ENCODE data around the gene THSD7B. TPM values are rescaled to one million over a fixed set of nuclear protein-coding genes. Genes with fewer than 3 reads are reported as not detected.
"Not testable (repeated sequence)": the region's sequence is repeated elsewhere in the genome, so short reads cannot be mapped to it uniquely, and the experiment has no call there.

The THSD7B gene
- total and polyA plus RNA-seq, 10 donors = 0.02 to 0.17 (median 0.09) TPM; not detected in 7

- 64 to 80% (median 72%) methylated on average over 5 of the region's 5 CpGs for WGBS, 5 donors
- no peak for DNase-seq
- Histone ChIP-seq H3K27ac (no peak overlapping the region), H3K4me3 (no peak overlapping the region), H3K36me3 (no peaks in the 10 kb centered on the region), H3K4me1 (no peaks in the 10 kb centered on the region), H3K9me3 (no peaks in the 10 kb centered on the region), H3K27me3 (replicated peaks in 1 of 7) (no peaks in the 10 kb centered on the region)
- TF ChIP-seq POLR2AphosphoS5 (IDR thresholded peaks at IDR 0.05) = no peak
- TF ChIP-seq POLR2A (IDR thresholded peaks at IDR 0.05) = no peak
- no peak for TF ChIP-seq CTCF (IDR thresholded peaks at IDR 0.05 in 8 of 11, conservative IDR thresholded peaks at IDR 0.05 in 3 of 11)
- intact Hi-C loops (cut with DNase I; ENCODE audit: low total_unique reads) = no loop called here
These were observed 201.1 kb downstream of the THSD7B start for GRCh38 chr2:136966485-136966884.

DNA sequence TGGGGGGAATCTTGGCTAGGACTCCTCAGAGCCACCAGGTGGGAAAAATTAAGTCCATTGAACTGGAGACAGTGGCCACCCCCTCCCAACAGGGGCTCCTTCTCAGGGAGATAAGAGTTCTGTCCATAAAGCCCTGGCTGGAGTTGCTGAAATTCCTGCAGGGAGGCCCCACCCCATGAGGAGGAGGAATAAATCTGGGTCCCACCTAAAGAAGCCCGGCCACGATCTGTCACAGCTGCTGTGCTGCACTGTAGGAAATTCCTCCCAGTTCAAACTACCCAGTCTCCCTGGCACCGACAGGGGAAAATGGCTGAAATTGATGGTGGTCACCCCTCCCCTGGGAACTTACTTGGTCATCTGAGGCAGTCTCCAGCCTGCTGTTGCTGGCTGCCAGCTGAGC is 215.0 kb downstream of the THSD7B start:
- Histone ChIP-seq H3K27me3 (replicated peaks in 1 of 7) (no peaks in the 10 kb centered on the region), H3K27ac (no peak overlapping the region), H3K4me1 (no peaks in the 10 kb centered on the region), H3K9me3 (peaks cover 0 to 4% (median 0%) of the 10 kb centered on the region in 8 donors), H3K36me3 (no peaks in the 10 kb centered on the region), H3K4me3 (no peak overlapping the region)
- 76 to 91% (median 85%) methylated on average over 3 of the region's 3 CpGs for WGBS, 5 donors
- DNase-seq = no peak
- no peak for TF ChIP-seq POLR2A (IDR thresholded peaks at IDR 0.05)
- no peak for TF ChIP-seq POLR2AphosphoS5 (IDR thresholded peaks at IDR 0.05)
- TF ChIP-seq CTCF (IDR thresholded peaks at IDR 0.05 in 8 of 11, conservative IDR thresholded peaks at IDR 0.05 in 3 of 11) = no peak
- intact Hi-C loops (cut with DNase I; ENCODE audit: low total_unique reads) = no loop called here

DNA sequence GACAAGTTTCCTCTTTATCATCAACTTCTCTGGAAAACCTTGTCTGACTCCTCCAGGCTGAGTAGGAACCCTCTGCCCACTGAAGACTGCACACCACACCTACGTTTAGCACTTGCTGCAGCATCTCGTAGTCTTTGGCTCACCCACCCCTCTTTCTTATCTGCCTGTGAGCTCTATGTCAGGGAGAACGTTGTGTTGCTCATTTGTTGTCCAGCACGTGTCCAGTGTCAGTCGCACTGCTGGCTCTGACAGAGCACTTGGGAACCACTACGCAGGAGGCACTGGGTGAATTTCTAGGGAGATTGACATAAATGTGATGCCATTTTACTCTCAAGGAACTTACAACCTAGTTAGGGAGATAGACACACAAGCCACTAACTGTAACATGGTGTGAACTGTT is 216.3 kb downstream of the THSD7B start:
- H3K9me3 ChIP-seq; H3K4me1 ChIP-seq; H3K27me3 ChIP-seq (replicated peaks in 1 of 7); H3K4me3 ChIP-seq; H3K36me3 ChIP-seq; H3K27ac ChIP-seq; DNase-seq; intact Hi-C loops (cut with DNase I; ENCODE audit: low total_unique reads): not testable (repeated sequence)
- WGBS, 5 donors = 77 to 90% (median 85%) methylated on average over 6 of the region's 6 CpGs

DNA sequence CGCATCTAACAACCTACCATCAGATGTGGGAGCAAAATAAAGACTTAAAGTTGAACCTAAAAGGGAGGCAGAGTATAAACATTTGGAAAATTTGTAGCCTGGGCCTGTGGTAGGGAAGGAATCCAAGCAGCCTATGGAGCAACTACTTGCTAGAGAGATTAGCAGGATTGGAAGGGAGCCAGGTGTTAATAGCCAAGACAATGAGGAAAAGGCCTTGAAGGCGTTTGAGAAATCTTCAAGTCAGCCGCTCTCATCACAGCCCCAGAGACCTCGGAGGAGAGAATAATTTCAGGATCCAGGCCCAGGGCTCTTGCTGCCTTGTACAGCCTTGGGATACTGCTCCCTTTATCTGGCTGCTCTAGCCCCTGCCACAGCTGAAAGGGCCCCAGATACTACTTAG is 219.7 kb downstream of the THSD7B start:
- no peak for TF ChIP-seq POLR2A (IDR thresholded peaks at IDR 0.05)
- no peak for TF ChIP-seq POLR2AphosphoS5 (IDR thresholded peaks at IDR 0.05)
- no peak for TF ChIP-seq CTCF (IDR thresholded peaks at IDR 0.05 in 8 of 11, conservative IDR thresholded peaks at IDR 0.05 in 3 of 11)
- 59 to 86% (median 82%) methylated on average over 4 of the region's 4 CpGs for WGBS, 5 donors
- H3K27me3 ChIP-seq (replicated peaks in 1 of 7) = no peaks in the 10 kb centered on the region
- no peaks in the 10 kb centered on the region for H3K9me3 ChIP-seq
- DNase-seq = no peak
- no peaks in the 10 kb centered on the region for H3K36me3 ChIP-seq
- no peaks in the 10 kb centered on the region for H3K4me1 ChIP-seq
- intact Hi-C loops (cut with DNase I; ENCODE audit: low total_unique reads) = no loop called here
- H3K27ac ChIP-seq = no peak overlapping the region
- H3K4me3 ChIP-seq = no peak overlapping the region

- H3K4me1 ChIP-seq = no peaks in the 10 kb centered on the region
- no peak overlapping the region for H3K27ac ChIP-seq
- no peaks in the 10 kb centered on the region for H3K9me3 ChIP-seq
- no peak for TF ChIP-seq CTCF (IDR thresholded peaks at IDR 0.05 in 8 of 11, conservative IDR thresholded peaks at IDR 0.05 in 3 of 11)
- no peak for TF ChIP-seq POLR2AphosphoS5 (IDR thresholded peaks at IDR 0.05)
- no peak for TF ChIP-seq POLR2A (IDR thresholded peaks at IDR 0.05)
- H3K4me3 ChIP-seq = no peak overlapping the region
- H3K36me3 ChIP-seq = no peaks in the 10 kb centered on the region
- intact Hi-C loops (cut with DNase I; ENCODE audit: low total_unique reads) = no loop called here
- WGBS, 5 donors = 87 to 93% (median 90%) methylated on average over 5 of the region's 5 CpGs
- no peak for DNase-seq
- H3K27me3 ChIP-seq (replicated peaks in 1 of 7) = no peaks in the 10 kb centered on the region
These were observed 221.4 kb downstream of the THSD7B start for GRCh38 chr2:136986605-136987221.

All from spleen (tissue), 11 donors.